Loucy (cell line): ENCODE data around the gene RIPK4.
A peak's percentile ranks its signal among the peaks of the same experiment; 100 is the strongest.

Experiments used
- H2AFZ ChIP-seq: fragments of 200-600 bp; sonication (generic); 2 replicates; pipeline ENCODE4 v1.6.0; 2016; ENCODE audit warnings: antibody characterized with exemption, mild to moderate bottlenecking, low read length, moderate library complexity
- H3F3A ChIP-seq: fragments of 200-600 bp; 2 replicates; pipeline ENCODE4 v1.6.0; 2016; ENCODE audit warnings: antibody characterized with exemption, low read depth, mild to moderate bottlenecking
- H3K27me3 ChIP-seq: fragments of 200-600 bp; sonication (generic); 2 replicates; pipeline ENCODE4 v1.6.1; 2014; ENCODE audit warnings: low read length, mild to moderate bottlenecking; ENCODE audit not compliant: insufficient read depth, poor library complexity, severe bottlenecking
- H3K36me3 ChIP-seq: fragments of 200-600 bp; sonication (generic); 2 replicates; pipeline ENCODE4 v1.6.1; 2016; ENCODE audit warnings: low read length; ENCODE audit not compliant: insufficient read depth
- H3K4me1 ChIP-seq: fragments of 200-600 bp; sonication (generic); 2 replicates; pipeline ENCODE4 v1.5.1; 2014; ENCODE audit warnings: low read length, mild to moderate bottlenecking; ENCODE audit not compliant: insufficient read depth, poor library complexity, severe bottlenecking
- H3K4me2 ChIP-seq: fragments of 200-600 bp; sonication (generic); 2 replicates; pipeline ENCODE4 v1.6.0; 2014; ENCODE audit warnings: antibody characterized with exemption, low read length, low read depth, mild to moderate bottlenecking; ENCODE audit not compliant: poor library complexity, severe bottlenecking
- H3K4me3 ChIP-seq: fragments of 200-600 bp; sonication (generic); 2 replicates; pipeline ENCODE4 v1.5.1; 2014; ENCODE audit warnings: low read length, mild to moderate bottlenecking, mixed read lengths; ENCODE audit not compliant: poor library complexity, severe bottlenecking
- H3K79me2 ChIP-seq: fragments of 200-600 bp; sonication (generic); 2 replicates; pipeline ENCODE4 v1.6.1; 2014; ENCODE audit warnings: low read length; ENCODE audit not compliant: insufficient read depth
- H3K9ac ChIP-seq: fragments of 200-600 bp; sonication (generic); 2 replicates; pipeline ENCODE4 v1.6.0; 2014; ENCODE audit warnings: mild to moderate bottlenecking, low read depth, low read length, moderate library complexity; ENCODE audit not compliant: poor library complexity, severe bottlenecking
- H3K9me2 ChIP-seq: fragments of 200-600 bp; sonication (generic); replicated peaks from 2 replicates; pipeline ENCODE4 v1.6.1; 2016; ENCODE audit warnings: low read depth, low read length, mixed read lengths
- H3K9me3 ChIP-seq: fragments of 200-600 bp; sonication (generic); 2 replicates; pipeline ENCODE4 v1.6.1; 2014; ENCODE audit warnings: mild to moderate bottlenecking, antibody characterized with exemption, low read length, low read depth; ENCODE audit not compliant: insufficient read depth
- H4K20me1 ChIP-seq: fragments of 200-600 bp; sonication (generic); 2 replicates; pipeline ENCODE4 v1.6.0; 2014; ENCODE audit warnings: antibody characterized with exemption, low read length, mild to moderate bottlenecking; ENCODE audit not compliant: insufficient read depth, poor library complexity, severe bottlenecking
- EZH2phosphoT487 ChIP-seq: fragments of 200-600 bp; IDR thresholded peaks from 2 replicates; pipeline ENCODE4 v1.6.1; 2018; ENCODE audit warnings: antibody characterized with exemption, mild to moderate bottlenecking, moderate library complexity, borderline replicate concordance
- TF ChIP-seq, protein P1 (sequence below): fragments of 200-600 bp; sonication (generic); conservative IDR thresholded peaks from 2 replicates; pipeline ENCODE4 v1.5.1; 2014; ENCODE audit warnings: mild to moderate bottlenecking, antibody characterized with exemption, low read length

The RIPK4 gene

DNA sequence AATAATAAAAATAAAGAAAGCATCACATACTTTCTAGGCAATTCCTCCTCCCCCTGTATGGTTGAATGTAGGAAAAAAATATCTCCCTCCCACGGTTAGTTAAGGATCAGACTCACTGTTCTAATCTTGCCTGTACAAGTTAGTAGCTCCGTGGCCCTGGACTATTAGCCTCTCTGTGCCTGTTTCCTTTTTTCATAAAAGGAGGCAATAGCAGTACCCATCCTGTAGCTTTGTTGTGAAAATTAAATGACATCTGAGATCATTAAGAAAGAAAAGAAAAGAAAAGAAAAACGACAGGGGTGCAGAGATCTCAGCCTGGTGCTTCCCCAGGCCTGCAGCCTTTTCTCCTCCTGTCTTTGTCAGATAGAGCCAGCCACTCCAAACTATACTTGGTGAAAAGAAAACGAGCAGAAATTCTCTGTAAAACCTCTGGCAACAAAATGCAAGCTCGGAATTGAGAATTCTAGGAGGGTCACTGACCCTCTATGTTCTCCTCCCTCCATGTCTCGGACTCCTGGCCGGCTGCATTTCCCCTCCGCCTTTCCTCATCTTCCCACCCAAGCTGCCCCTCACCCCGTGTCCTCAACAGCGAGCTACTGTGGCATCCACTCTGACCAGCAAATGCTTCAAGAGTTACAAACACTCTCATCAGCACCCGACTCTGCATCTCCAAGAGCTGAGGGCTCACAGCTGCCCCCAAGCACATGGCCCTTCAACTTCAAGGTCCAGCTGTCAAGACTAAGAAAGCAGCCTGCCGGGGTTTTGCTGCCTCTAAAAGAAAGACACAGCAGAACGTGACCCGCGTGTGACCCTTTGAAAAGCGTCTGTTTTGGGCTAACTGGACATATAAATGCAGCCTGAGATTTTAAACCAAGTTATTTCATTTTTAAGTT lies 13.6 kb downstream of the RIPK4 start:
- H3K27me3 ChIP-seq = no peaks in the 10 kb centered on the region
- TF ChIP-seq, protein P1, sequence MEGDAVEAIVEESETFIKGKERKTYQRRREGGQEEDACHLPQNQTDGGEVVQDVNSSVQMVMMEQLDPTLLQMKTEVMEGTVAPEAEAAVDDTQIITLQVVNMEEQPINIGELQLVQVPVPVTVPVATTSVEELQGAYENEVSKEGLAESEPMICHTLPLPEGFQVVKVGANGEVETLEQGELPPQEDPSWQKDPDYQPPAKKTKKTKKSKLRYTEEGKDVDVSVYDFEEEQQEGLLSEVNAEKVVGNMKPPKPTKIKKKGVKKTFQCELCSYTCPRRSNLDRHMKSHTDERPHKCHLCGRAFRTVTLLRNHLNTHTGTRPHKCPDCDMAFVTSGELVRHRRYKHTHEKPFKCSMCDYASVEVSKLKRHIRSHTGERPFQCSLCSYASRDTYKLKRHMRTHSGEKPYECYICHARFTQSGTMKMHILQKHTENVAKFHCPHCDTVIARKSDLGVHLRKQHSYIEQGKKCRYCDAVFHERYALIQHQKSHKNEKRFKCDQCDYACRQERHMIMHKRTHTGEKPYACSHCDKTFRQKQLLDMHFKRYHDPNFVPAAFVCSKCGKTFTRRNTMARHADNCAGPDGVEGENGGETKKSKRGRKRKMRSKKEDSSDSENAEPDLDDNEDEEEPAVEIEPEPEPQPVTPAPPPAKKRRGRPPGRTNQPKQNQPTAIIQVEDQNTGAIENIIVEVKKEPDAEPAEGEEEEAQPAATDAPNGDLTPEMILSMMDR = no peak
- TF ChIP-seq EZH2phosphoT487 = no peak
- H3K4me1 ChIP-seq = peaks cover 11% of the 10 kb centered on the region
- no peaks in the 10 kb centered on the region for H3K9me3 ChIP-seq
- H3K4me3 ChIP-seq = no peak overlapping the region
- H3K4me2 ChIP-seq = no peak overlapping the region
- no peak overlapping the region for H2AFZ ChIP-seq
- H3K9me2 ChIP-seq = no peaks in the 10 kb centered on the region
- H3K9ac ChIP-seq = no peak overlapping the region
- H4K20me1 ChIP-seq = no peaks in the 10 kb centered on the region
- H3K79me2 ChIP-seq = no peaks in the 10 kb centered on the region
- no peaks in the 10 kb centered on the region for H3K36me3 ChIP-seq
- no peaks in the 10 kb centered on the region for H3F3A ChIP-seq

DNA sequence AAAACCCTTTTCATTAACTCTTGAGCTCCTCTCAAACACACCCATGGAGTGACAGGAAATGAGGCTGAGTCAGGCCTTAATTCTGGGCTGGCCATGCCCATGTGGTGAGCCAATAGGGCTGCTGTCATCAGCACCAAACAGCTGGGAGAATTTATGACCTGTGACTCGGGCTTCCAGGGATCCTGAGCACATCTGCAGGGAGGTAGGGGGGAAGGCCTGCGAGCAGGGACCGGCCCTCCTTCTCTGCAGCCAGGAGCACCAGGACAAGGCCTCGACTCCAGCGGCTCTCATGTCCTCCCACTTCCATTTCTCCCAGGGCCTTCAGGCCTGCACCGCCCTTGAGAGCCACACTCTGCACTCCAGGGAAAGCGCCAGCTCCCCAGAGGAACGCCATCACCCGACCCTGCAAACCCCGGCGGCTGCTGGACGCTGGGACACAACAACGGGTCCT lies 14.6 kb downstream of the RIPK4 start:
- Histone ChIP-seq H3K36me3 (no peaks in the 10 kb centered on the region), H3K4me2 (peak overlapping the region; percentile 48), H3K9me3 (no peaks in the 10 kb centered on the region), H3K9me2 (no peaks in the 10 kb centered on the region), H3F3A (no peaks in the 10 kb centered on the region), H3K4me3 (no peak overlapping the region), H2AFZ (no peak overlapping the region), H3K27me3 (no peaks in the 10 kb centered on the region), H4K20me1 (no peaks in the 10 kb centered on the region), H3K9ac (no peak overlapping the region), H3K79me2 (no peaks in the 10 kb centered on the region), H3K4me1 (peaks cover 11% of the 10 kb centered on the region)
- no peak for TF ChIP-seq EZH2phosphoT487
- TF ChIP-seq, protein P1 = no peak

DNA sequence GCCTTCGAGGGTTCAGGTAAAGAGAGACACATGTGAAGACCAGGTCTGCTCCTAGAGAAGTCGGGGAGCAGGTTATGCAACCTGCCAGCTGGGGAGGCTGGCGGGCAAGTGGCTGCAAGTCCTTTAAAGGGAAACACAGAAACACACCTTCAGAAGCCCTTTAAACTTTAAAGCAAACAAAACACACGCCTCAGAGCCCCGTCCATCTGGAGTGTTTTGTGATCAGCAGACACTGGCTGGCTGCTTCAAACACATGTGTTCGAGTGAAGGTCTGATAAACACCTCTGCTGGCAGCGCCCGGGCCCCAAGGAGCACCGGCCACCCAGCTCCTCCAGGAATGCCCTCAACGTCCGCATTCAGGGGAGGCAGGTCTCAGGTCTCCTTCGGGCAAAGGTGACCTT lies 15.2 kb downstream of the RIPK4 start:
- Histone ChIP-seq H3K4me2 (peak overlapping the region; percentile 48), H2AFZ (no peak overlapping the region), H3K79me2 (no peaks in the 10 kb centered on the region), H3F3A (no peaks in the 10 kb centered on the region), H3K9me3 (no peaks in the 10 kb centered on the region), H3K4me1 (peaks cover 11% of the 10 kb centered on the region), H4K20me1 (no peaks in the 10 kb centered on the region), H3K9ac (peak overlapping the region; percentile 28), H3K4me3 (no peak overlapping the region), H3K36me3 (no peaks in the 10 kb centered on the region), H3K27me3 (no peaks in the 10 kb centered on the region), H3K9me2 (no peaks in the 10 kb centered on the region)
- TF ChIP-seq, protein P1 = no peak
- TF ChIP-seq EZH2phosphoT487 = no peak
